ENCODE data around the gene VSTM2L.

VSTM2L gene

DNA sequence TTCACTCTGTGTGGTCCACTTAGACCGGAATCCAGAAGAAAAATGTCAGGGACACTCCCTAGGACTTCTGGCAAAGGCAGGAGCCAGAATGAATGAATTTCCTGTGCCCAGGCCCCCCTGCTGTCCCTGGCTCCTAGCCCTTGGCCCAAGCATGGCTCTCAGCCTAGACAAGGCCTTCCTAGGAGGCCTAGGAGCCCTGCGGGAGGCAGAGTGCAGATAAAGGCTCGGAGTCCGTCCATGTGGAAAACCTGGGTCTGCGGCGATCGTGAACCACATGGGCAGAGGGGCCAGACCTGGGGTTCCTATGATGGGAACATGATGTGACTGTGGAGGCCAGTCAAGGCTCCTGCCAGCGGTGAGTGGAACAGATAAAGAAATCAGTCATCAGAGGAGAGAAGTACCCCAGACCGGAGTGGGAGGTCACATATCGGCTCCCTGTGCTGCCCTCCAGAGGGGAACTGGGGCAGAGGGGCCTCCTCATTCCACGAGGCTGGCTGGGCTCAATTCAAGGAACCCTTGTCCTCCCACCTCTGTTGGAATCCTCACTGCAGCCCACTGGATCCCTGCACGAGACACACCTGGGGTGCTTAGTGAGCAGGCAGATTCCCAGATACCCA lies 5.9 kb upstream of the VSTM2L start:
- no peak for TF ChIP-seq CTCF (IDR thresholded peaks at IDR 0.05; ENCODE audit: low read depth, low read length)
- no peak overlapping the region for H3K4me3 ChIP-seq (ENCODE audit: low read depth, low read length)

DNA sequence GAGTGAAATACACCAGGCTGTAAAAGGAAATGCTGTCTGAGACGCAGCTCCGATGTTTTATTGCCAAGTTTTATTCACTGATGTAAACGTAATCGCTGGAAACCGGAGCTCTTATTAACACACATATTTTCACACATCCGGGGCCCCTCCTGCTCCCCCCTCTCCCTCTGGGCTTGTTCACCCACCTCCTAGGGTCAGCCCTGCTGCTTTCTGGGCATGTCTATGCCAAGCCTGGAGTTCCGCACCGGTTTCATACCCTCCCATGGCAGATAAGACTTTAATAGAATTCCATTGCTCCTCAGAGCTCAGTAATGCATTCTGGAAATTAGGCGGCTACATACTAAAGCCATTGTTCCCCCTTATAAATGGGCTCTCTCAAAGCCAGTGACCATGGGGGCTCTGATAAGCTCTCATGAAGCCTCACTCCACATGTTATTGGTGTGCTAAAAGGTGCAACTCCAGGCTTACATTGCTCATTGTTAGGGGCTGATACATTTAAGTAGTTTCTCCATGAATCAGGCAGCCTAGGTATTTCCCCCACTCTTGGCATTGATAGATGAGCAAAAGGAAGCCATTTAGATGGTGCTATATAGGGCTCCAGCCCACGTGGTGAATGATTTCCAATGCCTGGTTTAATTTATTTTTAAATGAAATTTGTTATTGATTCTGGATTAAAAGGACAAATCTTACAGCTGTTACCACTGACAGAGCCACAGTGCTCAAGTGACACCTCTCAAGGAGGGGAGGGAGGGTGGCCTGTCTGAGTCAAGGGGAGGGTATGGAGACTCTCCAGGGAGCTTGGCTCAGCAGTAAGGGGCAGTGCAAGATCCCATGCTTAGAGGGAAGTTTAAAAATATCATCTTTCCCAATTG lies 4.5 kb upstream of the VSTM2L start:
- H3K4me3 ChIP-seq (ENCODE audit: low read depth, low read length) = no peak overlapping the region
- no peak for TF ChIP-seq CTCF (IDR thresholded peaks at IDR 0.05; ENCODE audit: low read depth, low read length)

DNA sequence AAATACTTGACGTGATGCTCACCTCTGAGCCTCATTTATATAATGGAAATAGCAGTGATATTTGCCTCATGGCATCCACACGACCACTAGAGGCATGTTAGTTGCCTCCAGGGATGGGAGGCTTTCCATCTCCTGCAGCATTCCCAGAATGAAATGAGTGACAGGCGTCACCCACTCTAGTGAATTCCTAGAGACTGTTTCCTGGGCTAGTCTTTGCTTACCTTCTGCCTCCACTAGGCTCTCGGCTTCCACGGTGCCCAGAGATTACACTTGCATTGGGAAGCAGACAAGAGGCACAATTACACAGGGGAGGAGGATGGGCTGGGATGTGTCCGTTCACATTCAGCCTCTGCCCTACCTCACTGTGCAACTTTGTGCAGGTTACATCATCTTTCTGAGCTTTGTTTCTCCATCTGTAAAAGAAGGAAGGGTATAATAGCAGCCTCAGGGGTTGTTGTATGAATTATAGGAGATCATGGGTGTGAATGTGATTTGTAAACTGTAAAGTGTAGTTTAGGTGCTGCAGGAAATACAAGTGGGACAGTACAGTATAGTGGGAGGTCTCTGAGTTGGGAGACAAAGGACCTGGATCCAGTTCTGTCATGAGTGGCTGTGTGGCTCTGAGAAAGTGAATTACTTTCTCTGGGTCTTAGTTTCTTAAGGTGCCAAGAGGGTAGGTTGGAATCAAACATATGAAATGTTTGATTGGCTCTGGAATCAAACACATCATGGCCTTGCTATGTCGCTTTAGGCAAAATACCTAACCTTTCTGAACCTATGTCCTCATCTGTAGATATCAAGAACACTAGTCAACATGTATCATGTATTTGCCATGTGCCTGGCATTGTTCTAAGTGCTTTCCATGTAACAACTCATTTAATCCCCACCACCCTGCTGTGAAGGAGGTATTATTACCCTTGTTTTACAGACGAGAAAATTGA lies 3.6 kb upstream of the VSTM2L start:
- no peak overlapping the region for H3K4me3 ChIP-seq (ENCODE audit: low read depth, low read length)
- no peak for TF ChIP-seq CTCF (IDR thresholded peaks at IDR 0.05; ENCODE audit: low read depth, low read length)

GRCh38 chr20:37901240-37901639 lies 1.7 kb upstream of the VSTM2L start:
- TF ChIP-seq CTCF (IDR thresholded peaks at IDR 0.05; ENCODE audit: low read depth, low read length) = no peak
- H3K4me3 ChIP-seq (ENCODE audit: low read depth, low read length) = no peak overlapping the region

DNA sequence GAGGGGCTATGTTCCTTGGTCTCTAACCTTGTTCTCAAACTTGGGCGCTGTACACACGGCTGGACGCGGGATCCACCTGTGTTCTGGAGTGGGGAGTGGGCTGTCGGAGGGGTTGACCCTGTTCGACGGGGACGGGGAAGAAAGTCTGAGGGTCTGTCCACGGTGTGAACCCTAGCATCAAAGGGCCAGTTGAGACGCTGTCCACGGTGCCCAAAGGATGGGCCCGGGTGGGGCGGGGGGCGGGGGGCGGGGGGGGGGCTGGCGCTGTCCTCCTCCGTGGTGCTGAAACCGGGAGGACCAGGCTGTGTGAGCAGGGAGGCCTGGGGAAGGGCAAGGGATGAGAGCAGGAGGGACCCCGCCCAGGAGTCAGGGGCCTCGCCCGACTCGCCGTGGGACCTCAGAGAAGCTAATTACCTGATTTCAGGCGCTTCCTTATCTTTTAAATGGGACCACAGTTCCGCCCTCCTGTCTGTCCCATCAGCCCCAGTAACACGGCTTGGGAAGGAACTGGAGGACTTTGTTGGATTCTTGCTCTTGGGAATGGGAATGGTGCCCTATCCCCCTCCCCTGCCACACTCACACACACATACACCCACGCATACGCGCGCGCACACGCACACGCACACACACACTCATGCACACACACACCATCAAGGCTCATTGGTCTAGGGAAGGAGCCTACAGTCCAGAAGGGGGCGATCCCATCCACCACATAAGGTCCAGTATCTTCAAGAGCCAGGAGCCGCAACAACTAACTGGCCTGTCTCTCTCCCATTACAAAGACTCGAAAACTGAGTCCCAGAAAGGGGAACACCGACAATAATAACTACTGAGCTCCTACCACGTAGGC lies 1.0 kb upstream of the VSTM2L start:
- peak; percentile 41 for TF ChIP-seq CTCF (IDR thresholded peaks at IDR 0.05; ENCODE audit: low read depth, low read length)
- no peak overlapping the region for H3K4me3 ChIP-seq (ENCODE audit: low read depth, low read length)

DNA sequence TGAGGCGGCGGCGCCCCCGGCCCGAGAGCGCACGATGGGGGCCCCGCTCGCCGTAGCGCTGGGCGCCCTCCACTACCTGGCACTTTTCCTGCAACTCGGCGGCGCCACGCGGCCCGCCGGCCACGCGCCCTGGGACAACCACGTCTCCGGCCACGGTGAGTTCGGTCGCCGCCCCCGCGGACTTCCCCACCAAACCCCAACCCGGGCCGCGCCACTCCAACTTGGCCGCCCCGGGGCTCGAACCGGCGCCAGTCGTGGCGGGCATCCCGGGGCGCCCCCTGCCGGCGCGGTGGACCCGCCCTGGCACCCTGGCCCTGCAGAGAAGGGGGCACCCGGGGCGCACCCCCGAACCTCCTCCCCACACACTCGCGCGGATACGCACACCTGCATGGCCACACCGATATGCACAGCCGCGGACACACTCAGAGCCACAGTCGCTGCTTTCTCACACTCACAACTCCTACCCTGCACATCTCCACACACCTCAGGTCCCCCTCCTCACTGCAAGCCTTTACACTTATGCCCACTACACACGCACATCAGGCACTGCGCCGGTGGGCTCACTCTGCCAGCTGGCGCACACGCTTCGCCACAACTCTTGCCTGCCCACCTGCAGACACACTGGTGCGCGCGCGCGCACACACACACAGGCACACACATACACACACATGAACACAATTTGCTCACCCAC lies 535 bp downstream of the VSTM2L start:
- H3K4me3 ChIP-seq (ENCODE audit: low read depth, low read length) = peak overlapping the region; percentile 29; the same call in 1 of the 2 replicates
- no peak; the same call in 1 of the 2 replicates for TF ChIP-seq CTCF (IDR thresholded peaks at IDR 0.05; ENCODE audit: low read depth, low read length)
